MCF 10A (cell line): ENCODE data around the gene BCL2. TPM values are rescaled to one million over a fixed set of nuclear protein-coding genes. Genes with fewer than 3 reads are reported as not detected.

Experiments used
- BruUV-seq: library from RNA; stranded (reverse); fragments of 400-500 nt; replicated peaks from 2 replicates; lab custom pipeline; 2021; lab: Mats Ljungman, UMichigan
- CTCF ChIA-PET: fragments of 300-600 bp; sonication (Branson Sonifier 250); formaldehyde crosslinking; extraction: SDS; loops from one replicate; lab custom pipeline; 2021; ENCODE audit warnings: antibody characterized with exemption, inconsistent platforms; lab: Yijun Ruan, JAX
- POLR2A ChIA-PET: fragments of 300-600, 350-650 bp; sonication (Branson Sonifier 250); formaldehyde crosslinking; extraction: SDS; loops from one replicate; lab custom pipeline; 2020; ENCODE audit warnings: antibody characterized with exemption, inconsistent platforms; lab: Yijun Ruan, JAX
- DNase-seq: peaks from one replicate; pipeline ENCODE4 v3.0.0-alpha.2; 2018; ENCODE audit not compliant: unreplicated experiment
- H3K27ac Mint-ChIP-seq: one replicate; pipeline ENCODE4 v1.8.0; 2022; ENCODE audit warnings: mild to moderate bottlenecking, low read depth, mixed read lengths; ENCODE audit not compliant: unreplicated experiment
- H3K27me3 Mint-ChIP-seq: one replicate; pipeline ENCODE4 v1.8.0; 2022; ENCODE audit warnings: mixed read lengths; ENCODE audit not compliant: insufficient read depth, unreplicated experiment
- H3K36me3 Mint-ChIP-seq: one replicate; pipeline ENCODE4 v1.8.0; 2022; ENCODE audit warnings: mild to moderate bottlenecking, moderate library complexity, mixed read lengths; ENCODE audit not compliant: insufficient read depth, unreplicated experiment
- H3K4me1 Mint-ChIP-seq: one replicate; pipeline ENCODE4 v1.8.0; 2022; ENCODE audit warnings: mixed read lengths; ENCODE audit not compliant: insufficient read depth, unreplicated experiment
- H3K4me3 Mint-ChIP-seq: one replicate; pipeline ENCODE4 v1.8.0; 2022; ENCODE audit warnings: mild to moderate bottlenecking, moderate library complexity, mixed read lengths; ENCODE audit not compliant: unreplicated experiment
- H3K9me3 Mint-ChIP-seq: one replicate; pipeline ENCODE4 v1.8.0; 2022; ENCODE audit warnings: mixed read lengths; ENCODE audit not compliant: unreplicated experiment
- CTCF ChIP-seq: fragments of 200-600 bp; IDR thresholded peaks from one replicate; pipeline ENCODE4 v1.8.0; 2022; ENCODE audit warnings: antibody characterized with exemption, mild to moderate bottlenecking; ENCODE audit not compliant: unreplicated experiment
- intact Hi-C: fragments of 100-400 bp; cut with micrococcal nuclease; formaldehyde crosslinking; loops from 2 replicates; pipeline ENCODE4 v1.14.1; 2022
- total RNA-seq: library from RNA; stranded (reverse); gene quantifications from 2 replicates; pipeline ENCODE4 v1.2.3, GENCODE V29; 2022

BCL2 gene
- total RNA-seq, 1 experiment from 2014 or later = 3.0 TPM

- POLR2A ChIA-PET = no interaction called here
- no peak overlapping the region for H3K27ac Mint-ChIP-seq
- DNase-seq = no peak
- intact Hi-C loops = no loop called here
- H3K4me1 Mint-ChIP-seq = no peaks in the 10 kb centered on the region
- H3K9me3 Mint-ChIP-seq = no peaks in the 10 kb centered on the region
- no peak for TF ChIP-seq CTCF
- BruUV-seq = no TSS peak
- CTCF ChIA-PET = no interaction called here
- H3K27me3 Mint-ChIP-seq = no peaks in the 10 kb centered on the region
- H3K36me3 Mint-ChIP-seq = no peaks in the 10 kb centered on the region
- H3K4me3 Mint-ChIP-seq = no peak overlapping the region
Observed at GRCh38 chr18:63210521-63210920, 109.0 kb downstream of the BCL2 start.

- H3K4me1 Mint-ChIP-seq = no peaks in the 10 kb centered on the region
- no peak for DNase-seq
- no peaks in the 10 kb centered on the region for H3K27me3 Mint-ChIP-seq
- H3K9me3 Mint-ChIP-seq = no peaks in the 10 kb centered on the region
- CTCF ChIA-PET = interaction anchor here (0.6 kb wide), 1 partner anchor 111 kb away, joined by 3 read pairs; the partner anchor contains the start of gene BCL2
- TF ChIP-seq CTCF = no peak
- no TSS peak for BruUV-seq
- intact Hi-C loops = no loop called here
- H3K27ac Mint-ChIP-seq = no peak overlapping the region
- POLR2A ChIA-PET = no interaction called here
- H3K4me3 Mint-ChIP-seq = no peak overlapping the region
- H3K36me3 Mint-ChIP-seq = no peaks in the 10 kb centered on the region
Observed at GRCh38 chr18:63208676-63209075, 110.9 kb downstream of the BCL2 start.

GRCh38 chr18:63207835-63208234 is 111.7 kb downstream of the BCL2 start:
- no peak for DNase-seq
- CTCF ChIA-PET = interaction anchor here (0.6 kb wide), 1 partner anchor 215 kb away, joined by 3 read pairs; the partner anchor contains the start of gene VPS4B
- POLR2A ChIA-PET = interaction anchor here (0.9 to 1.6 kb wide), 2 partner anchors 11 to 18 kb away, joined by 3 read pairs; no protein-coding TSS in a partner anchor

More at GRCh38 chr18:63207835-63208234, 111.7 kb downstream of the BCL2 start:
- BruUV-seq = no TSS peak
- H3K27ac Mint-ChIP-seq = no peak overlapping the region
- H3K4me1 Mint-ChIP-seq = no peaks in the 10 kb centered on the region
- intact Hi-C loops = no loop called here
- no peaks in the 10 kb centered on the region for H3K27me3 Mint-ChIP-seq
- no peak for TF ChIP-seq CTCF
- H3K36me3 Mint-ChIP-seq = no peaks in the 10 kb centered on the region
- H3K9me3 Mint-ChIP-seq = no peaks in the 10 kb centered on the region
- H3K4me3 Mint-ChIP-seq = no peak overlapping the region
